HG03060 (cell line): ENCODE measurements around the gene SMPD2.

Source experiments
- ATAC-seq: cut with Tn5 transposase; IDR thresholded peaks from one replicate; pipeline ENCODE4 v1.9.1; 2021; ENCODE audit warnings: low read depth, moderate number of reproducible peaks; ENCODE audit not compliant: unreplicated experiment

The SMPD2 gene

GRCh38 chr6:109446541-109446940 lies 6.0 kb downstream of the SMPD2 start:
- ATAC-seq = no peak

- ATAC-seq = no peak
These were observed 6.6 kb downstream of the SMPD2 start for GRCh38 chr6:109447087-109447486.

GRCh38 chr6:109447878-109448555 lies 7.5 kb downstream of the SMPD2 start:
- ATAC-seq = no peak

GRCh38 chr6:109448615-109449014 lies 8.1 kb downstream of the SMPD2 start:
- no peak for ATAC-seq

GRCh38 chr6:109449064-109449794 lies 8.7 kb downstream of the SMPD2 start:
- no peak for ATAC-seq

GRCh38 chr6:109449795-109450673 lies 9.5 kb downstream of the SMPD2 start:
- ATAC-seq = no peak

- no peak for ATAC-seq
These were observed 10.3 kb downstream of the SMPD2 start for GRCh38 chr6:109450801-109451200.

- ATAC-seq = no peak
These were observed 10.9 kb downstream of the SMPD2 start for GRCh38 chr6:109451376-109451775.

- no peak for ATAC-seq
These were observed 11.7 kb downstream of the SMPD2 start for GRCh38 chr6:109452181-109452580.

GRCh38 chr6:109453156-109453555 lies 12.6 kb downstream of the SMPD2 start:
- no peak for ATAC-seq

- no peak for ATAC-seq
These were observed 13.3 kb downstream of the SMPD2 start for GRCh38 chr6:109453594-109454495.

GRCh38 chr6:109454496-109455436 lies 14.2 kb downstream of the SMPD2 start:
- no peak for ATAC-seq

GRCh38 chr6:109455437-109456110 lies 15.1 kb downstream of the SMPD2 start, which contains the start of gene MICAL1:
Gene MICAL1 (minus strand): TSS chr6:109455772. CDS start chr6:109454196, 1,576 bp downstream.
- peak; percentile 37 for ATAC-seq

GRCh38 chr6:109456111-109456583 lies 15.6 kb downstream of the SMPD2 start:
- ATAC-seq = no peak

GRCh38 chr6:109456710-109457561 lies 16.4 kb downstream of the SMPD2 start:
- ATAC-seq = no peak

- ATAC-seq = no peak
These were observed 17.1 kb downstream of the SMPD2 start for GRCh38 chr6:109457562-109457996.
